ENCODE data around the gene RFX7.
"Not testable (repeated sequence)": the region's sequence is repeated elsewhere in the genome, so short reads cannot be mapped to it uniquely, and the experiment has no call there.

RFX7 gene

GRCh38 chr15:56211064-56211463, 32.6 kb downstream of the RFX7 start:
- CTCF ChIA-PET = interaction anchor here (0.6 kb wide), 1 partner anchor 193 kb away, joined by 3 read pairs; no protein-coding TSS in a partner anchor
- POLR2A ChIA-PET (ENCODE audit: low non-redundant PET) = no interaction called here
- H3K27ac ChIP-seq = no peak overlapping the region
- no peak for TF ChIP-seq CTCF (conservative IDR thresholded peaks at IDR 0.05; ENCODE audit: low read depth)
- DNase-seq (ENCODE audit: low spot score) = no peak

GRCh38 chr15:56208641-56209155, 35.0 kb downstream of the RFX7 start:
- DNase-seq (ENCODE audit: low spot score) = no peak
- no peak for TF ChIP-seq CTCF (conservative IDR thresholded peaks at IDR 0.05; ENCODE audit: low read depth)
- POLR2A ChIA-PET (ENCODE audit: low non-redundant PET) = no interaction called here
- CTCF ChIA-PET = interaction anchor here (0.6 kb wide), 1 partner anchor 234 kb away, joined by 4 read pairs; no protein-coding TSS in a partner anchor
- no peak overlapping the region for H3K27ac ChIP-seq

GRCh38 chr15:56208185-56208584, 35.5 kb downstream of the RFX7 start:
- no peak for TF ChIP-seq CTCF (conservative IDR thresholded peaks at IDR 0.05; ENCODE audit: low read depth)
- no peak for DNase-seq (ENCODE audit: low spot score)
- ChIA-PET CTCF (interaction anchor here (0.6 kb wide), 1 partner anchor 233 kb away, joined by 4 read pairs; no protein-coding TSS in a partner anchor), POLR2A (ENCODE audit: low non-redundant PET) (no interaction called here)
- no peak overlapping the region for H3K27ac ChIP-seq

- no peak overlapping the region for H3K27ac ChIP-seq
- ChIA-PET POLR2A (ENCODE audit: low non-redundant PET) (no interaction called here), CTCF (no interaction called here)
- TF ChIP-seq CTCF (conservative IDR thresholded peaks at IDR 0.05; ENCODE audit: low read depth) = no peak
- DNase-seq (ENCODE audit: low spot score) = no peak
These were observed 36.0 kb downstream of the RFX7 start for GRCh38 chr15:56207711-56208110.

- ChIA-PET POLR2A (ENCODE audit: low non-redundant PET) (no interaction called here), CTCF (no interaction called here)
- H3K27ac ChIP-seq = no peak overlapping the region
- no peak for TF ChIP-seq CTCF (conservative IDR thresholded peaks at IDR 0.05; ENCODE audit: low read depth)
- DNase-seq (ENCODE audit: low spot score) = no peak
These were observed 36.6 kb downstream of the RFX7 start for GRCh38 chr15:56207092-56207491.

- no peak for TF ChIP-seq CTCF (conservative IDR thresholded peaks at IDR 0.05; ENCODE audit: low read depth)
- ChIA-PET POLR2A (ENCODE audit: low non-redundant PET) (no interaction called here), CTCF (no interaction called here)
- H3K27ac ChIP-seq = no peak overlapping the region
- DNase-seq (ENCODE audit: low spot score) = peak; percentile 38
These were observed 38.4 kb downstream of the RFX7 start for GRCh38 chr15:56205061-56205876.

GRCh38 chr15:56203312-56203922, 40.3 kb downstream of the RFX7 start:
- H3K27ac ChIP-seq; DNase-seq (ENCODE audit: low spot score); CTCF ChIA-PET; POLR2A ChIA-PET (ENCODE audit: low non-redundant PET): not testable (repeated sequence)
